Measurements from ENCODE around the gene TEX11.
A peak's percentile ranks its signal among the peaks of the same experiment; 100 is the strongest.

- TF ChIP-seq YY1 (tag by site-specific recombination; IDR thresholded peaks at IDR 0.05): no peak
- peak; percentile 98 for TF ChIP-seq ZNF510 (tag by site-specific recombination; IDR thresholded peaks at IDR 0.05; ENCODE audit: insufficient replicate concordance)
- TF ChIP-seq CTCF (tag by site-specific recombination; IDR thresholded peaks at IDR 0.05): no peak
- TF ChIP-seq REST (tag by site-specific recombination; IDR thresholded peaks at IDR 0.05): no peak
- no peak for TF ChIP-seq ZBTB26 (tag by site-specific recombination; optimal IDR thresholded peaks at IDR 0.05)
- no peak for TF ChIP-seq MZF1 (tag by site-specific recombination; IDR thresholded peaks at IDR 0.05; ENCODE audit: borderline replicate concordance)
- TF ChIP-seq ZNF311 (tag by site-specific recombination; IDR thresholded peaks at IDR 0.05; ENCODE audit: borderline replicate concordance): no peak
- no peak for TF ChIP-seq PRDM6 (tag by site-specific recombination; IDR thresholded peaks at IDR 0.05)
- TF ChIP-seq PRDM1 (tag by site-specific recombination; IDR thresholded peaks at IDR 0.05): no peak
- TF ChIP-seq ZBTB7A (tag by site-specific recombination; IDR thresholded peaks at IDR 0.05; ENCODE audit: low read depth): no peak
- no peak for TF ChIP-seq ZNF23 (tag by site-specific recombination; IDR thresholded peaks at IDR 0.05; ENCODE audit: borderline replicate concordance)
Measured at GRCh38 chrX:70577442-70577841, 331.1 kb downstream of the TEX11 start.
